OCI-LY1 (cell line): ENCODE measurements around the gene UBA52.

ENCODE experiments used
- EZH2 ChIP-seq: fragments of 200-600 bp; sonication (generic), shearing (Covaris generic); IDR thresholded peaks from 2 replicates; pipeline ENCODE4 v1.8.0; 2017; ENCODE audit warnings: borderline replicate concordance, mixed run types, mild to moderate bottlenecking, antibody characterized with exemption, low read length, moderate library complexity, mixed read lengths
- TF ChIP-seq, protein P1 (sequence below): fragments of 200-600 bp; sonication (generic), shearing (Covaris generic); IDR thresholded peaks from 2 replicates; pipeline ENCODE4 v1.5.1; 2017; ENCODE audit warnings: mild to moderate bottlenecking, antibody characterized with exemption, low read length, moderate library complexity, mixed read lengths

GRCh38 chr19:18532168-18532890 lies 39.3 kb upstream of the UBA52 start:
- TF ChIP-seq, protein P1, sequence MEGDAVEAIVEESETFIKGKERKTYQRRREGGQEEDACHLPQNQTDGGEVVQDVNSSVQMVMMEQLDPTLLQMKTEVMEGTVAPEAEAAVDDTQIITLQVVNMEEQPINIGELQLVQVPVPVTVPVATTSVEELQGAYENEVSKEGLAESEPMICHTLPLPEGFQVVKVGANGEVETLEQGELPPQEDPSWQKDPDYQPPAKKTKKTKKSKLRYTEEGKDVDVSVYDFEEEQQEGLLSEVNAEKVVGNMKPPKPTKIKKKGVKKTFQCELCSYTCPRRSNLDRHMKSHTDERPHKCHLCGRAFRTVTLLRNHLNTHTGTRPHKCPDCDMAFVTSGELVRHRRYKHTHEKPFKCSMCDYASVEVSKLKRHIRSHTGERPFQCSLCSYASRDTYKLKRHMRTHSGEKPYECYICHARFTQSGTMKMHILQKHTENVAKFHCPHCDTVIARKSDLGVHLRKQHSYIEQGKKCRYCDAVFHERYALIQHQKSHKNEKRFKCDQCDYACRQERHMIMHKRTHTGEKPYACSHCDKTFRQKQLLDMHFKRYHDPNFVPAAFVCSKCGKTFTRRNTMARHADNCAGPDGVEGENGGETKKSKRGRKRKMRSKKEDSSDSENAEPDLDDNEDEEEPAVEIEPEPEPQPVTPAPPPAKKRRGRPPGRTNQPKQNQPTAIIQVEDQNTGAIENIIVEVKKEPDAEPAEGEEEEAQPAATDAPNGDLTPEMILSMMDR: no peak
- TF ChIP-seq EZH2: no peak
